HL-60/S4 treated with phorbol 12-myristate 13-acetate at 8.2 ng/mL for 4 days and 3 days (cell line): ENCODE measurements around the gene KCMF1.

Experiments
- in situ Hi-C: fragments of 300-500 bp; cut with MboI; formaldehyde crosslinking; loops from 2 replicates; pipeline ENCODE4 v1.15.0; 2022; ENCODE audit warnings: low sequenced_read_pairs

The KCMF1 gene

DNA sequence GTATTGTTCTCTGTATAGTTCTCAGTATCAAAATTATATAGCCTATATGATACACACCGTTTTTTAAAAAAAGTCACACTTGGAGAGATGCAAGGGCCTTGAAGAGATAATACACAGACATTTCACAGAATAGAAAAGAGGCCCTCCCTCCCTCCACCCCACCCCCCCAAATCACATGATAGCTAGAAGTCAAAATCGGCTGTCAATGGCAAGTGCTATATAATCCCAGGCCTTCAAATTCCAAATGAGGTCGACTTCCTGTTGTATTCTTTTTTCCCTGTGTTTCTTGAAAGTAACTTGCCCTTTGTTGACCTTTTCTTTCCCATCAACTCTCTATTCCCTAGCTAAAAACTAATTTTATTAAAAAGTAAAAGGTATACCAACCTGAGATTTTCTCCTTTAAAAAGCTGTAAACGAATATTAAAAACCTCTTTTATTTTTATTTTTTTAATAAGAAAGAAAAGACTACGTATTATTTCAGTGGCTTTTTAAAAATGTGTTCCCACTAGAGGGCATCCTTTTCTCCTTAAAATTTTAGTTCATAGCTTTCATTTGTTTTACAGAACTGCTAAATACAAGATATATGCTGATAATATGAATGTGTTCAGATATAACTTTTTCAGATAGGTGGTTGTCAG lies 46.6 kb downstream of the KCMF1 start:
- in situ Hi-C loops: no loop called here

DNA sequence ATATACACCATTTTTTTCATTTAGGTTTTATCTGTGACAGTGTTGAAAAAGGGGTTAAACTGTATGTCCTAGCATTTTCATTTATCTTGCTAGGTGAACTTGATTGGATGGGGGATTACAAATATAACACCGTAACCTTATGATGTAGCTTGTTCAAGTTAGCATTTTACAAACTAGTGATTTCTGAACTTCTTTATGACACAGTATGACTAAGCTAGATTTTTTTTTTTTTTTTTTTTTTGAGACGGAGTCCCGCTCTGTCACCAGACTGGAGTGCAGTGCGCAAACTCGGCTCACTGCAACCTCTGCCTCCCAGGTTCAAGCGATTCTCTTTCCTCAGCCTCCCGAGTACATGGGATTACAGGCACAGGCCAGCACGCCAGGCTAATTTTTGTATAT lies 47.1 kb downstream of the KCMF1 start:
- in situ Hi-C loops: no loop called here

- in situ Hi-C loops: no loop called here
Measured at GRCh38 chr2:85019121-85019520, 48.2 kb downstream of the KCMF1 start.

GRCh38 chr2:85022232-85022631 lies 51.3 kb downstream of the KCMF1 start:
- in situ Hi-C loops: no loop called here

DNA sequence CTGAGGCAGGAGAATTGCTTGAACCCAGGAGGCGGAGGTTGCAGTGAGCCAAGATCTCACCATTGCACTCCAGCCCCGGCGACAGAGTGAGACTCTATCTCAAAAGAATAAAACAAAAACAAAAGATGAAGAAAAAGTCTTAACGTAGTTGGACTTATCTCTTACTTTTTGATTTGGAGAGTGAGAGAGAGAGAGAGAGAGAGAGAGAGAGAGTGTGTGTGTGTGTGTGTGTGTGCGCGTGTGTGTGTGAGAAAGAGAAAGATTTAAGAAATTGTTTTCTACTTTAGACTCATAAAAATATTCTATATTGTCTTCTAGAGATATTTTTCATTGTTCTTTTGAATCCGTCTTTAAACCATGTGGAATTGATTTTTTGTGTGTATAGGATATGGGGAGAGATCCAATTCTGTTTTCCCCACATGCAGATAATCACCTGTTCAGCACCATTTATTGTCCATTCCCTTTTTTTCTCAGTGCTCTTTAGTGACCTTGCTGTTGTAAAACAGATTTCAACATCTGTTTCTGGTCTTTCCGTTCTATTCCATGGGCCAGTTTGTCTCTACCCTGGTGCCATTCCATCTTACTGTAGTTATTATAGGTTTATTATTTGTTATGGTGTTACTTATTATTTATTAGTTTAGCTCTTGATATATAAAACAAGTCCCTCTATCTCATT lies 53.5 kb downstream of the KCMF1 start:
- in situ Hi-C loops: no loop called here

DNA sequence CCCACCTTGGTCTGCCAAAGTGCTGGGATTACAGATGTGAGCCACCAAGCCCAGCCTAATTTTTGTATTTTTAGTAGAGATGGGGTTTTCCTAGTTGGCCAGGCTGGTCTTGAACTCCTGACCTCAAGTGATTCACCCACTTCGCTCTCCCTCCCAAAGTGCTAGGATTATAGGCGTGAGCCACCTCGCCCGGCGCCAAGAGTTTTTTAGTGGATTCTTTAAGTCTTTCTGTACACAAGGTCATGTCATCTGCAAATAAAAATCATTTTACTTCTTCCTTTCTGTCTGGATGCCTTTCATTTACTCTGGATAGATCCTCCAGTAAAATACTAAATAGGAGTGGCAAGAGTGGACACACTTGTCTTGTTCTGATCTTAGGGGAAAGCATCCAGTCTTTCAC lies 61.7 kb downstream of the KCMF1 start:
- in situ Hi-C loops: no loop called here

DNA sequence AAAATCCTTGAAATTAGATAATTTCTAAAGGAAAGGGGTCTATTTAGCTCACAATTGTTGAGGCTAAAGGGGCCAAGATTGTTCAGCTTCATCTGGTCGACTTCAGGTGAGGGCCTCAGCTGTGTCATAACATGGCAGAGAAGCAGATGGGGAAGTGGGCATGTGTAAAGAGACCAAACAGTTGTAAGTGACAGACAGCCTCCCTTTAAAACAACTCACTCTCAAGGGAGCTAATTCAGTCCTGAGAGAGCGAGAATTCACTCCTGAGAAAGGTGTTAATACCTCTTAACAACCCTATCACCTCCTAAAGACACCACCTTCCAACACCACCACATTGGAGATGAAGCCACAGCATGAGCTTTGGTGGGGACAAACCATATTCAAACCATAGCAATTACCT lies 62.4 kb downstream of the KCMF1 start:
- in situ Hi-C loops: no loop called here

DNA sequence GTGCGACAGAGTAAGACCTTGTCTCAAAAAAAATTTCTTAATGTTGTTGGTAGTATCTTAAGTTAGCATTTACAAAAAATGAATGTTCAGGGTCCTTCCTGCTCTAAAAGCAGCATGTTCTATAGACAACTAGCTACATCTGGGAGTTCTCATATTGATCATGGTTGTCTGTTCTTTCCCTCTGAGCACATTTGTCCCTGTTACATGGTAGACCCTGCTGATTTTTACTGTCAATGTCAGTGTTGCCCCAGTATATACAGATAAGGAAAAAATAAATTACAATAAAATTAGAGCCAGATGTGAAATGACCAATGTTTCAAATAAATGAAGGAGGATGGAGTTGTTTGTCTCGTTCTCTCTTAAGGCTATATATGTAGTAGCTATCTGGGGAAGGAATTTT lies 63.2 kb downstream of the KCMF1 start:
- in situ Hi-C loops: no loop called here

- in situ Hi-C loops: no loop called here
Measured at GRCh38 chr2:85037622-85038021, 66.7 kb downstream of the KCMF1 start.

DNA sequence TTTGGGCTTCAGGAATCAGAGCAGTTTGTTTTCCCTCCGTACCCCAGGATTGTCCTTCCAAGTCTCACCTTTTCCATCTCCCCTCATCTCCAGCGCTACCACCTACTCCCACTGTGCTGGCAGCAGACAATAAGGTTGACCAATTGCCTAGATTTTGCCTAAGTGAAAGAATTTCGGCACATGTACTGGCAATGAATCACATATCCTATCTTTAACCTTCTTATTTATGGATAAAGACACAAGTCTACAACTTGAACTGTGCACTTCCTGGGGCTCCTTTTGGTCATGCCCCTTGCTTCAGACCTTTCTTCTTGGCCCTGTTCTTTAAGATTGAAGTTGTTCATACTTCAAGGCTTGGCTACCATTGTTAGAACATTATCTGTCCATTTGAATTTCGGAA lies 71.4 kb downstream of the KCMF1 start:
- in situ Hi-C loops: no loop called here

DNA sequence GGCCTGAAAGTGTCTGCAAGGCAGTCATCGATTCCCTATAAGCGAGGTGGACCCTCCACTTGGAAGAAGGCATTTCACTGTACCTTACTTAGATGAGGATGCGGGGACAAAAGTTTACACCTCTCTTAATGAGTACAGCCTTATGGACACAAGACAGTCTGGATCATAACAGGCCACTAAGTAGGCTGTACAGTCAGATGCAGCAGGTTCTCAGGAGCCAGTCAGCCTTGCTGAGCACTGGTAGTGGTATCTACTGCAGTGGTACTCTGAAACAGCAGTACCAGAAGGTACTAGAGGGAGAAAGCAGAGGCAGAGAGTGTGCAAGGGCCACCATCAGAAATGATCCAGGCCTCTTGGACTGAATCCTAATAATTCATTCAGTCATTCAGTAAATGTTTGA lies 77.6 kb downstream of the KCMF1 start:
- in situ Hi-C loops: no loop called here

- in situ Hi-C loops: no loop called here
Measured at GRCh38 chr2:85049236-85049635, 78.3 kb downstream of the KCMF1 start.

DNA sequence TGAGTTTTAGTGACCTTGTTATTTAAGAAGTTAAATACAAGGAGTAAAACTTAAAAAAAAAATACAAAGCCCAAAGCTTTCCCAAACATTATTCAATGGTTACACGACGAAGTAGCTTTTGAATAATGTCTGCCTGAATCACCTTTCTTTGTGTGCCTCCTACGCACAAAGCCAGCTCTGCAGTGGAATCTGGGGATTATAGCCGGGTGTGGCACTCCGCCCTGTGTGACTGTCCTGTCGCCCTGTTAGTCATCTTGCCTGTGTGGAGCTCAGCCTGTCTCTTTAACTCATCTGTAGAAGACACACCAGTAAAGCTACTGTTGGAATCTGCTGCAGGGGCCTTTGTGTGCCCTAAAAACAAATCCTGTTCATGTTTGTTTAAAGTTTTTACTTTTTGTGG lies 82.8 kb downstream of the KCMF1 start:
- in situ Hi-C loops: loop anchor here (25.0 kb wide), 1 partner anchor 233 kb away; no protein-coding TSS in a partner anchor

DNA sequence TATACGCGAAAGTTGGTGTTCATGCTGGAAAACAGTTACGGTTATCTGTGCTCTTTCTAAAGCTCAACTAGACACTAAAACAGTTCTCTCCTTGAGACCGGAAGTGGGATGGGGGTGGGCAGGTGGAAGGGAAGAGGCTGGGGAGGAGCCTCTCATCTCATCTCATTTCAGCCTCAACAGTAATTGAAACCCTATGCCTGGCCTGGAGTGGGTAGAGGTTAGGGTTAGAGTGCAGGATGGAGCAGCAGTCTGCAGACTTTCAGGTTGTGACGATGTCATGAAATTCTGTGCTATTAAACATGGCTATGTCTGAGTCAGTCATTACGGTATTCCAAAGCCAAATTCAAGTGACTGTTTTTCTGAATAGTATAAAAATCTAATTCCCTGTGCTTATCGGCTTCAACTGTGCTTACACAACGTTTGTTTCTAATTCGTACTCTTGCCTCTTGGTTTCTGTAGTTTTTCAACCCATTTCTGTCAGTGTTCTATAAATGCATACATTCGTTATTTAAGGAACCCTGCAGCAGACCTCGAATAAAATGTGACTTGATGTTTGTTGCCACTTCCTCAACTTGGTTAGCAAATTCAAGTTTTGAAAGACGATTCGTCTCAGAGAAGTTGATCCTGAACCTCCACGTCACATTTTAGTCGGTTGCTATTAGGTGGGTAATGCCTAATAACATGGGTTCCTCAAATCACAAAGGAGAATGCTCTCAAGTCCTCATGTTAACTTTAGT lies 86.4 kb downstream of the KCMF1 start:
- in situ Hi-C loops: loop anchor here (25.0 kb wide), 1 partner anchor 230 kb away; no protein-coding TSS in a partner anchor

GRCh38 chr2:85061896-85062295 lies 90.9 kb downstream of the KCMF1 start:
- in situ Hi-C loops: loop anchor here (25.0 kb wide), 1 partner anchor 225 kb away; no protein-coding TSS in a partner anchor

DNA sequence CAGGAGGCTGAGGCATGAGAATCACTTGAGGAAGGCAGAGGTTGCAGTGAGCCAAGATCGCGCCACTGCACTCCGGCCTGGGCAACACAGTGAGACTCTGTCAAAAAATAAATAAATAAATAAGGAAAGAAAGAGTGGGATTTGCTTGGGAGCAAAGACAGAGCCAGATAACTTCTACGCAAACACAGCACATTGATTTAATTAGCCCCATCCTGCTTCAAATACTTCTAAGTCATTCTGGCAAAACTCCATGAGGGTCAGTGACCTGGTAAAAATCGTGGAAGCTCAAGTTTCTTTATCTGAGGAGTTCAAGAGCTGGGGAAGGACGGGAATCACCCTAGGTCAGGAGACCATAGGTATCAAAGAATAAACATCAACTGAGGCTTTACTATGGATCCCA lies 91.6 kb downstream of the KCMF1 start:
- in situ Hi-C loops: loop anchor here (25.0 kb wide), 1 partner anchor 225 kb away; no protein-coding TSS in a partner anchor

DNA sequence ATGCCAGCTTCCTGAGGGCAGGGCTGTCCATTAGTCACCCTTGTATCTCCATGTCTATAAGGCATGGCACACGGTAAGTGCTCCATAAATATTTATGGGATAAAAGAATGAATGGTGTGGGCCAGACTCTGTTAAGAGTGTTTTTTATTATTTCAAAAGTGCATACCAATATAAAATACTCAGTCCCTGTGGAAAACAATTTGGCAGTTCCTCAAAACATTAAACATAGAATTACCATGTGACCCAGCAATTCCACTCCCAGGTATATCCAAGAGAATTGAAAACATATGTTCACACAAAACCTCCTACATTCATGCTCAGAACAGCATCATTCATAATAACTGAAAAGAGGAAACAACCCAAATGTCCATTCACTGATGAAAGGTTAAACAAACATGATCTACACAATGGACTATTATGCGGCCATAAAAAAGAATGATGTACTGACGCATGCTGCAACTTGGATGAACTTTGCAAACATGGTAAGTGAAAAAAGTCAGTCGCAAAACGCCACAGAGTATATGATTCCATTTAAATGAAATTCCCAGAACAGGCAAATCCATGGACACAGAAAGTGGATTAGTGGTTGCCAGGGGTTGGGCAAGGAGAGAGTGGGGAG lies 93.1 kb downstream of the KCMF1 start:
- in situ Hi-C loops: loop anchor here (25.0 kb wide), 1 partner anchor 223 kb away; no protein-coding TSS in a partner anchor

- in situ Hi-C loops: loop anchor here (25.0 kb wide), 1 partner anchor 222 kb away; no protein-coding TSS in a partner anchor
Measured at GRCh38 chr2:85064927-85065577, 94.1 kb downstream of the KCMF1 start.

DNA sequence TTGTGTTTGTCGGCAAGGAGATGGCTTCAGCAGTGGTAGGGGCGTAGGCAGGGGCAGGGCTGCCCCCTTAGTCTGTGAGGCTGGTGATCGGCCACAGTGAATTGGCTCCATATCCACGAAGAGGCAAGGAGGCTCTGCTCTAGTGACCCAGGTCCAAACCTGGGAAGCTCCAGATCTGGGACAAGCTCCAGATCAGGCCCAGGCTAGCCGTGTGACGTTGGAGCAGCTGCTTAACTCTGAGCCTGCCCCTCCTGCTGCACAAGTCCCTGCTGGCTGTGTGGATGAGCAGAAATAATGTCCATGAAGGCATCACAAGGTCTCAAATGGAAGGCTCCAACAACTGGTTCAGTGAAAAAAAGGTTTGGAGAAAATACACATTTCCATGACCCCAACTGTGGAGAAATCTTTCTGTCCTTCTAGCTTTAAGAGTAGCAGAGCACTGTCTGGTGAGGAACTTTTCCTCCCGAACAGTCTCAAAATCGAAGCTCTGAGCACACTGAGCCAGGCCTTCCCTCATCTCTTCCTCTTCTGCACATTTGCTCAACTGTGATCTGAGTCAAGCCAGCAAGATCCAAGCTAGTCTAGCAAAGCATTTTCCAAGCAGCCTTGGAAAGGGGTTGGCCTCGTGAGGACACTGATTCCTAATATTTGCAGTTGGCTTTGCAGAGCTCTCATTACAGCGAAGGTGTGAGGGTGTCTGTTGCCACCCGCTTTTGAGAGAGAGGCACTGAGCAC lies 95.2 kb downstream of the KCMF1 start:
- in situ Hi-C loops: loop anchor here (25.0 kb wide), 1 partner anchor 221 kb away; no protein-coding TSS in a partner anchor

DNA sequence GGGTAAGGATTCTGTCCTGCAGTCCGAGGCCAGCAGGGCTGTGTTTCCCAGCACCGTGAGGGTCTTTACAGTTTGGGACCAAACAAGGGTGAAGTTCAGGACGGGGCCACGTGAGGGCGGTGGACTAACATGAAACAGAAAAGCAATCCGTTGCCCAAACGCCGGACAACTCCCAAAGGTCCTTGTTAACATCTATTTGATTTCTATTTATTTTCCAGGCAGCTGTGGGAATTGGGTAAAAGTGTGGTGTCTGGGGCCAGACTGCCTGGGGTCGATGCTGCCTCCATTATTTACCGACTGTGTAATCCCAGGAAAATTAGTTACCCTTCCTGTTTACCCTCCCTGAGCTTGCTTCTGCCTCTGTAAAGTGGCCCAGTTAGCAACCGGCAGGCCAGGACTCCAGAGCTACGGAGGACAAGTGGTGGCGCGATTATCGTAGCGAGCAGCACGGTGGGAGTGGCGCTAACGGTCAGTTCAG lies 96.0 kb downstream of the KCMF1 start:
- in situ Hi-C loops: loop anchor here (25.0 kb wide), 1 partner anchor 220 kb away; no protein-coding TSS in a partner anchor
